HCT116 (cell line): ENCODE results near the gene LYST. TPM values are rescaled to one million over a fixed set of nuclear protein-coding genes. Genes with fewer than 3 reads are reported as not detected.

ENCODE experiments used
- ATAC-seq: fragments of 200-7000 bp; cut with Tn5 transposase; 2 replicates; pipeline ENCODE4 v1.9.1; 2020; ENCODE audit warnings: mild to moderate bottlenecking, moderate library complexity
- BruUV-seq: library from RNA; stranded (reverse); fragments of 400-500 nt; replicated peaks from 2 replicates; lab custom pipeline; 2021; lab: Mats Ljungman, UMichigan
- CTCF ChIA-PET: fragments of 300-600 bp; sonication (Branson Sonifier 250); formaldehyde crosslinking; loops from one replicate; lab custom pipeline; 2021; ENCODE audit warnings: antibody characterized with exemption; lab: Charles Lee
- POLR2A ChIA-PET: fragments of 300-600, 350-600 bp; sonication (Branson Sonifier 250); formaldehyde crosslinking; loops from one replicate; lab custom pipeline; 2021; ENCODE audit warnings: antibody characterized with exemption; lab: Charles Lee
- RAD21 ChIA-PET, 2 experiments: fragments of 300-600 bp; sonication (Branson Sonifier 250); formaldehyde crosslinking; loops; one replicate each; lab custom pipeline; 2023; ENCODE audit warnings: low total read pairs in 2 of 2; ENCODE audit not compliant: uncharacterized antibody in 2 of 2, unreplicated experiment in 2 of 2, low non-redundant PET in 1 of 2; lab: Charles Lee
- DNase-seq: peaks from one replicate; pipeline ENCODE4 v3.0.0-alpha.2; 2010; ENCODE audit warnings: low read depth, low spot score
- H2AFZ ChIP-seq: fragments of 200-600 bp; shearing (Covaris generic), sonication (generic); 2 replicates; pipeline ENCODE4 v1.6.1; 2017; ENCODE audit warnings: low read depth, mixed run types, mixed read lengths, antibody characterized with exemption, low read length; ENCODE audit not compliant: poor library complexity, severe bottlenecking
- H3K27ac ChIP-seq: 2 replicates; pipeline ENCODE4 v1.5.1; 2012; ENCODE audit warnings: low read depth, low read length
- H3K27me3 ChIP-seq: fragments of 200-600 bp; sonication (generic); 2 replicates; pipeline ENCODE4 v1.6.1; 2016; ENCODE audit warnings: mixed run types, low read length, mixed read lengths; ENCODE audit not compliant: insufficient read depth
- H3K36me3 ChIP-seq, 2 experiments: fragments of 200-500 bp in 1 of 2; fragments of 200-600 bp in 1 of 2; sonication (Bioruptor generic) in 1 of 2; sonication (generic) in 1 of 2; 2 replicates each; pipeline versions ENCODE4 v1.5.1 to v1.6.1; 2014 to 2016; ENCODE audit warnings: low read length in 2 of 2, inconsistent platforms in 1 of 2, mixed read lengths in 1 of 2, mixed run types in 1 of 2; ENCODE audit not compliant: insufficient read depth in 2 of 2, control insufficient read depth in 1 of 2
- H3K4me1 ChIP-seq, 2 experiments: fragments of 200-600 bp in 1 of 2; sonication (generic) in 1 of 2; 2 replicates each; pipeline versions ENCODE4 v1.5.1 to v1.6.1; 2012 to 2017; ENCODE audit warnings: low read length in 2 of 2, inconsistent platforms in 1 of 2, mild to moderate bottlenecking in 1 of 2, mixed read lengths in 1 of 2, mixed run types in 1 of 2, moderate library complexity in 1 of 2; ENCODE audit not compliant: insufficient read depth in 2 of 2, control insufficient read depth in 1 of 2
- H3K4me2 ChIP-seq: fragments of 200-600 bp; sonication (generic); 2 replicates; pipeline ENCODE4 v1.6.1; 2017; ENCODE audit warnings: mixed run types, low read length, mixed read lengths
- H3K4me3 ChIP-seq, 2 experiments: fragments of 200-600 bp in 1 of 2; sonication (generic) in 1 of 2; replicated peaks in 1 of 2; 2 replicates each; pipeline ENCODE4 v1.5.1; 2011 to 2016; ENCODE audit warnings: low read length in 2 of 2, control low read depth in 1 of 2, low read depth in 1 of 2, mild to moderate bottlenecking in 1 of 2, mixed read lengths in 1 of 2, mixed run types in 1 of 2
- H3K79me2 ChIP-seq: fragments of 200-600 bp; sonication (generic); 2 replicates; pipeline ENCODE4 v1.6.1; 2017; ENCODE audit warnings: mild to moderate bottlenecking, mixed run types, low read length, moderate library complexity, mixed read lengths; ENCODE audit not compliant: insufficient read depth
- H3K9ac ChIP-seq: fragments of 200-600 bp; sonication (generic); 2 replicates; pipeline ENCODE4 v1.6.1; 2016; ENCODE audit warnings: low read length, mixed read lengths
- H3K9me2 ChIP-seq: fragments of 200-600 bp; sonication (generic), shearing (Covaris generic); 2 replicates; pipeline ENCODE4 v1.6.1; 2017; ENCODE audit warnings: mixed run types, mild to moderate bottlenecking, moderate library complexity; ENCODE audit not compliant: insufficient read depth
- H3K9me3 ChIP-seq, 2 experiments: fragments of 200-500 bp in 1 of 2; fragments of 200-600 bp in 1 of 2; sonication (Bioruptor generic) in 1 of 2; sonication (generic) in 1 of 2; 2 replicates each; pipeline ENCODE4 v1.6.1; 2014 to 2017; ENCODE audit warnings: low read length in 2 of 2, mixed read lengths in 2 of 2, inconsistent platforms in 1 of 2, low read depth in 1 of 2, mild to moderate bottlenecking in 1 of 2, mixed run types in 1 of 2, moderate library complexity in 1 of 2; ENCODE audit not compliant: control insufficient read depth in 1 of 2, insufficient read depth in 1 of 2
- H4K20me1 ChIP-seq: fragments of 200-600 bp; sonication (generic), shearing (Covaris generic); 2 replicates; pipeline ENCODE4 v1.6.1; 2017; ENCODE audit warnings: mixed run types, mild to moderate bottlenecking, moderate library complexity; ENCODE audit not compliant: insufficient read depth
- ATF3 ChIP-seq: IDR thresholded peaks from 2 replicates; pipeline ENCODE4 v1.6.1; 2012
- CBX3 ChIP-seq: IDR thresholded peaks from 2 replicates; pipeline ENCODE4 v1.6.1; 2012; ENCODE audit warnings: low read depth
- CEBPB ChIP-seq: IDR thresholded peaks from 2 replicates; pipeline ENCODE4 v1.6.1; 2012; ENCODE audit warnings: low read depth
- EZH2 ChIP-seq: fragments of 200-600 bp; sonication (generic); IDR thresholded peaks from 2 replicates; pipeline ENCODE4 v1.6.1; 2017; ENCODE audit warnings: antibody characterized with exemption, mixed run types
- EZH2phosphoT487 ChIP-seq: fragments of 200-600 bp; IDR thresholded peaks from 2 replicates; pipeline ENCODE4 v1.6.1; 2018; ENCODE audit warnings: antibody characterized with exemption, borderline replicate concordance
- FOSL1 ChIP-seq: IDR thresholded peaks from 2 replicates; pipeline ENCODE4 v1.6.1; 2012; ENCODE audit warnings: low read depth
- JUND ChIP-seq: IDR thresholded peaks from 2 replicates; pipeline ENCODE4 v1.6.1; 2012
- POLR2A ChIP-seq: IDR thresholded peaks from 2 replicates; pipeline ENCODE4 v1.7.0; 2011; ENCODE audit warnings: borderline replicate concordance; ENCODE audit not compliant: insufficient read depth, insufficient read length; ENCODE audit errors: extremely low read depth
- POLR2AphosphoS5 ChIP-seq: IDR thresholded peaks from 2 replicates; pipeline ENCODE4 v1.6.1; 2011; ENCODE audit warnings: mild to moderate bottlenecking, low read depth, low read length, moderate library complexity
- REST ChIP-seq: IDR thresholded peaks from 2 replicates; pipeline ENCODE4 v1.6.1; 2012; ENCODE audit warnings: low read depth
- SP1 ChIP-seq: IDR thresholded peaks from 2 replicates; pipeline ENCODE4 v1.6.1; 2012; ENCODE audit warnings: low read depth
- SRF ChIP-seq: IDR thresholded peaks from 2 replicates; pipeline ENCODE4 v1.6.1; 2012; ENCODE audit warnings: low read depth
- TCF7L2 ChIP-seq: IDR thresholded peaks from 2 replicates; pipeline ENCODE4 v1.7.0; 2011; ENCODE audit warnings: borderline replicate concordance, inconsistent platforms; ENCODE audit not compliant: insufficient read depth, insufficient read length; ENCODE audit errors: extremely low read depth
- YY1 ChIP-seq: IDR thresholded peaks from 2 replicates; pipeline ENCODE4 v1.6.1; 2011; ENCODE audit warnings: low read length, low read depth, moderate library complexity, mild to moderate bottlenecking; ENCODE audit not compliant: insufficient replicate concordance; ENCODE audit errors: extremely low read depth
- ZFX ChIP-seq: fragments of 450-650 bp; IDR thresholded peaks from 2 replicates; pipeline ENCODE4 v1.6.1; 2017
- intact Hi-C: fragments of 100-400 bp; cut with micrococcal nuclease; formaldehyde crosslinking; loops from 2 replicates; pipeline ENCODE4 v1.10.0; 2022
- total RNA-seq: library from RNA; stranded (reverse); gene quantifications from one replicate; pipeline ENCODE4 v1.2.1, GENCODE V29; 2021; ENCODE audit not compliant: unreplicated experiment

The LYST gene
- total RNA-seq, 1 experiment from 2014 or later, result 6.6 TPM

- BruUV-seq, result no TSS peak
- TF ChIP-seq JUND, result 0 out of 2 replicates have a peak, but pooled peaks have one; percentile 19
- no peak for TF ChIP-seq YY1
- TF ChIP-seq TCF7L2, result peak; percentile 14
- H3K9ac ChIP-seq, result no peak overlapping the region
- peak; percentile 43 for DNase-seq
- intact Hi-C loops, result no loop called here
- no peaks in the 10 kb centered on the region for H3K79me2 ChIP-seq
- RAD21 ChIA-PET, result no interaction called here
- no peak overlapping the region for H3K4me3 ChIP-seq
- H3K27me3 ChIP-seq, result no peaks in the 10 kb centered on the region
- CTCF ChIA-PET, result interaction anchor here (1.1 kb wide), 1 partner anchor 18 kb away, joined by 4 read pairs; no protein-coding TSS in a partner anchor
- POLR2A ChIA-PET, result no interaction called here
- no peaks in the 10 kb centered on the region for H4K20me1 ChIP-seq
- no peak overlapping the region for H3K4me2 ChIP-seq
- H2AFZ ChIP-seq, result no peak overlapping the region
- ATAC-seq, result peak; percentile 77
- H3K27ac ChIP-seq, result no peak overlapping the region
- H3K9me3 ChIP-seq, result no peaks in the 10 kb centered on the region
- H3K9me2 ChIP-seq, result no peaks in the 10 kb centered on the region
- peaks cover 3 to 17% of the 10 kb centered on the region in 2 experiments for H3K4me1 ChIP-seq
- no peaks in the 10 kb centered on the region for H3K36me3 ChIP-seq
Measured at GRCh38 chr1:235734335-235734734, 132.4 kb downstream of the LYST start.

- no peak overlapping the region for H3K4me3 ChIP-seq
- BruUV-seq, result no TSS peak
- DNase-seq, result no peak
- no peak overlapping the region for H3K9ac ChIP-seq
- ChIA-PET RAD21 (no interaction called here), POLR2A (no interaction called here), CTCF (interaction anchor here (0.7 to 2.0 kb wide), 4 partner anchors 113 to 242 kb away, joined by 3 to 10 read pairs (median 6); partner anchors contain the start of gene B3GALNT2)
- no peaks in the 10 kb centered on the region for H4K20me1 ChIP-seq
- H3K9me3 ChIP-seq, result no peaks in the 10 kb centered on the region
- intact Hi-C loops, result loop anchor here (2.0 kb wide), 1 partner anchor 131 kb away; no protein-coding TSS in a partner anchor
- TF ChIP-seq ZFX (no peak), SP1 (no peak), CBX3 (no peak), REST (no peak), EZH2phosphoT487 (no peak), POLR2AphosphoS5 (no peak), EZH2 (no peak), YY1 (no peak), SRF (no peak), CEBPB (no peak), FOSL1 (no peak), ATF3 (no peak), POLR2A (no peak)
- H3K4me2 ChIP-seq, result no peak overlapping the region
- no peak overlapping the region for H3K27ac ChIP-seq
- ATAC-seq, result no peak
- H3K36me3 ChIP-seq, result no peaks in the 10 kb centered on the region
- no peak overlapping the region for H2AFZ ChIP-seq
- peaks cover 3 to 13% of the 10 kb centered on the region in 2 experiments for H3K4me1 ChIP-seq
- H3K79me2 ChIP-seq, result no peaks in the 10 kb centered on the region
- H3K9me2 ChIP-seq, result no peaks in the 10 kb centered on the region
- no peaks in the 10 kb centered on the region for H3K27me3 ChIP-seq
Measured at GRCh38 chr1:235730007-235730406, 136.7 kb downstream of the LYST start.
